Measurements from ENCODE around the gene AMD1. TPM values are rescaled to one million over a fixed set of nuclear protein-coding genes. Genes with fewer than 3 reads are reported as not detected.
"Not testable (repeated sequence)": the region's sequence is repeated elsewhere in the genome, so short reads cannot be mapped to it uniquely, and the experiment has no call there.

The AMD1 gene
- total RNA-seq, 1 experiment from 2014 or later, result 77.8 TPM

DNA sequence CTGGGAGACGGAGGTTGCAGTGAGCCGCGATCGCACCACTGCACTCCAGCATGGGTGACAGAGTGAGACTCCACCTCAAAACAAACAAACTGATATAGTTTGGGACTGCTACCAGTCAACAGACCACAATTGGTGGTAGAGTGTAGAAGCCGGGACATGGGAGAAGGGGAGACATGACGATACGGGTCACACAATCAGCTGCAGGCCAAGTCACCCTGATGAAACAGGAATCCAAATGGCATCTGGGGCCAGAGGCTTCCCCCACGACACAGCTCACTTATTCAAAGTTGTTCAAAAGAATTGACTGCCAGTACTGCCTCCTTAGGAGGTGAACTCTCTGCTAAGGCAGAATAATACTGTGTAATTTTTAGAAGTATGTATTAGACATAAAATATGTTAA, 27.5 kb downstream of the AMD1 start:
- no peak for TF ChIP-seq CTCF (IDR thresholded peaks at IDR 0.05; ENCODE audit: unreplicated experiment)
- Mint-ChIP-seq H3K27me3 (ENCODE audit: insufficient read depth, unreplicated experiment) (no peaks in the 10 kb centered on the region), H3K4me1 (ENCODE audit: insufficient read depth, unreplicated experiment) (no peaks in the 10 kb centered on the region), H3K27ac (ENCODE audit: low read depth, unreplicated experiment) (no peak overlapping the region), H3K36me3 (ENCODE audit: insufficient read depth, unreplicated experiment) (peaks cover 48% of the 10 kb centered on the region), H3K9me3 (ENCODE audit: unreplicated experiment) (peaks cover 11% of the 10 kb centered on the region), H3K4me3 (ENCODE audit: unreplicated experiment) (no peak overlapping the region)
- intact Hi-C loops (cut with micrococcal nuclease), result no loop called here
- ChIA-PET POLR2A (no interaction called here), CTCF (interaction anchor here (0.7 kb wide), 2 partner anchors 16 to 27 kb away, joined by 4 read pairs; no protein-coding TSS in a partner anchor)
- BruUV-seq (replicated peaks), result no TSS peak
- no peak for DNase-seq (ENCODE audit: unreplicated experiment)

- DNase-seq (ENCODE audit: unreplicated experiment); H3K4me3 Mint-ChIP-seq (ENCODE audit: unreplicated experiment); BruUV-seq (replicated peaks); CTCF ChIA-PET; H3K4me1 Mint-ChIP-seq (ENCODE audit: insufficient read depth, unreplicated experiment); H3K27ac Mint-ChIP-seq (ENCODE audit: low read depth, unreplicated experiment); H3K27me3 Mint-ChIP-seq (ENCODE audit: insufficient read depth, unreplicated experiment); intact Hi-C loops (cut with micrococcal nuclease); POLR2A ChIA-PET: not testable (repeated sequence)
- H3K36me3 Mint-ChIP-seq (ENCODE audit: insufficient read depth, unreplicated experiment), result peaks cover 16% of the 10 kb centered on the region
- H3K9me3 Mint-ChIP-seq (ENCODE audit: unreplicated experiment), result peaks cover 16% of the 10 kb centered on the region
Measured at GRCh38 chr6:110906273-110906672, 31.7 kb downstream of the AMD1 start.

DNA sequence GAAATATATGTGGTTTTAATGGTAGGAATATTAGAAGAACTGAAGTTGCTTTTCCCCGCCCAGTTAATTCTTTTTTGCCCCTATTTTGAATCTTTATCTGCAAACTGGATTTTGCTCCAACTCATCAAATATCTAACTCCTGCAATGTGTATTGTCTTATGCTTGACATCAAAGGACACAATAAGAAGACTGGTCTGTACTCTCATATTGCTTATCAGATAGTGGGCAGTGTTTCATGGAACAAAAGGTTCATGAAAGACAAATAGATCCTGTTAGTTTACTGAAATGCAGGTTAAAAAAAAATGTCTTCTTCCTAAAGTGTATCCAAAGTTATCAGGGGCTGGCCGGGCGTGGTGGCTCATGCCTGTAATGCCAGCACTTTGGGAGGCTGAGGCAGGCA, 56.2 kb downstream of the AMD1 start:
- no peak overlapping the region for H3K27ac Mint-ChIP-seq (ENCODE audit: low read depth, unreplicated experiment)
- no peak for TF ChIP-seq CTCF (IDR thresholded peaks at IDR 0.05; ENCODE audit: unreplicated experiment)

GRCh38 chr6:110933912-110934311, 59.3 kb downstream of the AMD1 start:
- POLR2A ChIA-PET, result no interaction called here

More for the DNA sequence above, 56.2 kb downstream of the AMD1 start:
- intact Hi-C loops (cut with micrococcal nuclease), result no loop called here
- Mint-ChIP-seq H3K9me3 (ENCODE audit: unreplicated experiment) (no peaks in the 10 kb centered on the region), H3K36me3 (ENCODE audit: insufficient read depth, unreplicated experiment) (no peaks in the 10 kb centered on the region), H3K4me3 (ENCODE audit: unreplicated experiment) (no peak overlapping the region), H3K4me1 (ENCODE audit: insufficient read depth, unreplicated experiment) (no peaks in the 10 kb centered on the region), H3K27me3 (ENCODE audit: insufficient read depth, unreplicated experiment) (no peaks in the 10 kb centered on the region)
- POLR2A ChIA-PET, result no interaction called here
- CTCF ChIA-PET, result no interaction called here
- no peak for DNase-seq (ENCODE audit: unreplicated experiment)
- BruUV-seq (replicated peaks), result no TSS peak

More at GRCh38 chr6:110933912-110934311, 59.3 kb downstream of the AMD1 start:
- H3K9me3 Mint-ChIP-seq (ENCODE audit: unreplicated experiment), result no peaks in the 10 kb centered on the region
- H3K27me3 Mint-ChIP-seq (ENCODE audit: insufficient read depth, unreplicated experiment), result no peaks in the 10 kb centered on the region
- no peaks in the 10 kb centered on the region for H3K4me1 Mint-ChIP-seq (ENCODE audit: insufficient read depth, unreplicated experiment)
- DNase-seq (ENCODE audit: unreplicated experiment), result no peak
- H3K4me3 Mint-ChIP-seq (ENCODE audit: unreplicated experiment), result no peak overlapping the region
- intact Hi-C loops (cut with micrococcal nuclease), result no loop called here
- CTCF ChIA-PET, result interaction anchor here (0.9 to 1.6 kb wide), 2 partner anchors 11 to 77 kb away, joined by 4 to 6 read pairs; no protein-coding TSS in a partner anchor
- TF ChIP-seq CTCF (IDR thresholded peaks at IDR 0.05; ENCODE audit: unreplicated experiment), result no peak
- H3K27ac Mint-ChIP-seq (ENCODE audit: low read depth, unreplicated experiment), result no peak overlapping the region
- BruUV-seq (replicated peaks), result no TSS peak
- H3K36me3 Mint-ChIP-seq (ENCODE audit: insufficient read depth, unreplicated experiment), result no peaks in the 10 kb centered on the region
